NCI-H446 treated with DMSO at 0.1 percent for 48 hours (cell line): ENCODE results near the gene ORM2.

Source experiments
- DNase-seq: peaks from one replicate; lab custom pipeline; 2025; lab: John Stamatoyannopoulos, UW

ORM2 gene

DNA sequence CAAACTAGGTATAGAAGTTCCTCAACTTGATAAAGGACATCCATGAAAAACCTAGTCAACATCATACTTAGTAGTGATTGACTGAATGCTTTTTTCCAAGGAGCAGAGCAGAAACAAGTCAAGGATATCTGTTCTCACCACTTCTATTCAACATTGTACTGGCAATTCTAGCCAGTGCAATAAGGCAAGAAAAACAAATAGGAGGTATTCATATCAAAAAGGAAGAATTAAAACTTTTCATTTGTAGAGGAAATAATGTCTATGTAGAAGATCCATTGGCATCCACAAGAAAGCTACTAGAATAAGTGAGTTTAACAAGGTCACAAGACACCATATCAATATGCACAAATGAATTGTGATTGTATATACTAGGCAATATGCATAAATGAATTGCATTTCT, 35.0 kb upstream of the ORM2 start:
- DNase-seq, result no peak

DNA sequence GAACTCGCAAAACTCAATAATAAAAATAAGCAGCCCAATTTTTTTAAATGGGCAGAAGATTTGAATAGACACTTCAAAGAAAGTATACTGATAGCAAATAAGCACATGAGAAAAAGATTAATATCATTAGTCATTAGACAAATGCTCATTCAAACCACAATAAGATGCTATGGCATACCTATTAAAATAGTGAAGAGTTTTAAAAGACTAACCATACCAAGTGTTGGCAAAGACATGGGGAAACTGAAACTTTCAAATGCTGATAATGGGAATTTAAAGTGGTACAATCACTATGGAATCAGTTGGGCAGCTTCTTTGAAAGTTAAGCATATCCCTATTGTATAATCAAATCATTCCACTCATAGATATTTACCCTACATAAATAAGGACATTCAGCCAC, 33.3 kb upstream of the ORM2 start:
- DNase-seq, result no peak

DNA sequence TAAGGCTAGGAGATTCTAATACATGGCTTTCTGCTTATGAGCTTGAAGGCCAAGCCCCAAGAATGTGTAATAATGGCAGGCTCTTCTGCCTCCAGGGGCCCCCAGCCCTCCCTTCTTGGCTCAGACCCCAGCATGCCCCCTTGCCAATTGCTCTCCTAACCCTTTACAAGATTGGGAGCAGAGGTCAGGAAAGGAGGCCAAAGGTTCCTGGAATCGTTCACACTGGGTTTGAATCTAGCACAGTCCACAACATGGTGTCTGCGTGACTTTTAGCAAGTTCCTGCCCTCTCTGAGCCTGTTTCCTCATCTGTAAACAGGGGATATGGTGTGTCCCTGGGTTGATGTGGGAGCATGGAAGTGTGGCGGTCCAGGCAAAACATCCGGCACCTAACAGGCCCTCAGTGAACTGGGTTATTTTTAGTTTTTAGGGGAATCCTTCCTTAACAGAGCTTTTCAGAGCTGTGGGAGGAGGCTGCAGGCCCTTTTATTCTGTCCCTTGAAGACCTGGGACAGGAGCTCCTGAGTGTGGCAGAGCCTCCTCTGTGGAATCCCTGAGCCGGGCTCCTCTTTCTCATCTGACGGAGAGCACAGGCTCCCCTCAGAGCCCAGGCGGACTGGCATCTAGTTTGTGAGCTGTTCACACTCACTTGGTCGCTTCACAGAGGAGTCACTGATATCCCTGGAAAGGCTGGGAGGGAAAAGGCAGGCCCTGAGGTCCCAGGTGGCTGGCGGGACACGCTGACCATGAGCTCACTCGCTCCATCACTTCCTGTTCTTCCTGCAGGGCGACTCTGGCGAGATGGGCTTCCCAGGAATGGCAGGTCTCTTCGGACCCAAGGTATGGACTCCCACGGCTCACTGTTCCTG, 30.1 kb upstream of the ORM2 start:
- no peak for DNase-seq

DNA sequence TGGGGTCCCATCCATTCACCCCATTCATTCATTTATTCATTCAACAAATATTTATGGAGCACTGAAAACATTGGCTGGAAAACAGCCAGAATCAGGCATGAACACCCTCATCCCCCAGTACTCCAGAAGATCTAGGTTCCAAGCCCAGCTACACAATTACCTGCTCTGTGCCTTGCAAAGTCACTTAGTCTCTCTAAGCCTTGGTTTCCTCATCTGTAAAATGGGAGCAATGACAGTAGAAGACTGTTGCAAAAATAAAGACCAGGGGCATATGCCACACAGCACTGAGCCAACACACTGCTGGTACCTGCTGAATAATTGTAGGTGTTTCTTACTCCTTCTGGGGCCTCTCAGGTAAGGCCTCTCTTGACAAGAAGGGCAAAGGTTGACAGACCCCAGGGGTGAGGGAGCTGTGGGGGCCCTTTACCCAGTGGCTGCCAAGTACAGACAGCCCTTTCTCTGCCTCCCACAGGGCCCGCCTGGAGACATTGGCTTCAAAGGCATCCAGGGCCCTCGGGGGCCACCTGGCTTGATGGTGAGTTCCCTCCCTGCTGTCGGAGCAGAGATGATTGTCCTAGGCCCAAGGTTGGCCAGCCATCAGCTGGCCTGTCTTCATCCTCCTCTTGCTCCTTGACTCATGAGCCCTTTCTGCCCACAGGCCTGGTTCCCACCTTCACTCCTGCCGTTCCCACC, 29.4 kb upstream of the ORM2 start:
- no peak for DNase-seq

DNA sequence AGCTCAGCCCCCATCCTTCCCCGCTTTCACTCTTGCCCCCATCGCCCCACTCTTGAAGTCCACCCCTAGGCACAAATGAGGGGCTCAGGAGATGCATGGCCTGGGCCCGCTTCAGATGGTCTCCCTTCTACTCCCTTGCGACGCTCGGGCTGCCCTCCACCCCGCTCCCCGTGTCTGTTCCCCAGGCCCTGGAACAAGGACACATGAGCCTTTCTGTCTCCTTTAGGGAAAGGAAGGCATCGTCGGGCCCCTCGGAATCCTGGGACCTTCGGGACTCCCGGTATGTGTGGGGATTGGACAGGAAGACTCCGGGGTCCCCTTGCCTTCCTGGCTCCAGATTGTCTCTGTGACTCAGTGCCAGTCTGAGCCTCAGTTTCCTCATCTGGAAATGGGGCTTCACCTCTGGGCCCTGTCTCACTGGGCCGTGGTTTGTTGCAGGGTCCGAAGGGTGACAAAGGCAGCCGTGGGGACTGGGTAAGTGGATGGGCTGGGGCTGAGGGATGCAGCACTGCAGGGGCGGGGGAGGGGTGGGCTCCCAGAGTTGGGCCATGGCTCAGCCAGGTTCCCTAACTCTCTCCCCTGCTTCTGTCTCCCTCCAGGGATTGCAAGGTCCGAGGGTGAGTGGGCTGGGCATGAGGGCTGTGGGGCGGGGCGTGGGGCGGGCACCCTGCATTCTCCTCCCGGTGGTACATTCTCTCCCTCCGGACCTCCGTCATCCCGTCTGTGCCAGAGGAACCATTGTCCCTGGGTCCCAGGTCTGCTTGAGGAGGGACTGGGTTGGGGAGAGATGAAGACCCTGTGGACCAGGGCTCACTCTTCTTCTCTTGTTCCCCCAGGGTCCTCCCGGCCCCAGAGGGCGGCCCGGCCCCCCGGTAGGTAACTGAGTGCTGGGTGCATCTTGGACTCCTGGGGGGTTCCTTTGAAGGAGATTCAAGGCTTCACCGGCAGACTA, 28.5 kb upstream of the ORM2 start:
- no peak for DNase-seq

DNA sequence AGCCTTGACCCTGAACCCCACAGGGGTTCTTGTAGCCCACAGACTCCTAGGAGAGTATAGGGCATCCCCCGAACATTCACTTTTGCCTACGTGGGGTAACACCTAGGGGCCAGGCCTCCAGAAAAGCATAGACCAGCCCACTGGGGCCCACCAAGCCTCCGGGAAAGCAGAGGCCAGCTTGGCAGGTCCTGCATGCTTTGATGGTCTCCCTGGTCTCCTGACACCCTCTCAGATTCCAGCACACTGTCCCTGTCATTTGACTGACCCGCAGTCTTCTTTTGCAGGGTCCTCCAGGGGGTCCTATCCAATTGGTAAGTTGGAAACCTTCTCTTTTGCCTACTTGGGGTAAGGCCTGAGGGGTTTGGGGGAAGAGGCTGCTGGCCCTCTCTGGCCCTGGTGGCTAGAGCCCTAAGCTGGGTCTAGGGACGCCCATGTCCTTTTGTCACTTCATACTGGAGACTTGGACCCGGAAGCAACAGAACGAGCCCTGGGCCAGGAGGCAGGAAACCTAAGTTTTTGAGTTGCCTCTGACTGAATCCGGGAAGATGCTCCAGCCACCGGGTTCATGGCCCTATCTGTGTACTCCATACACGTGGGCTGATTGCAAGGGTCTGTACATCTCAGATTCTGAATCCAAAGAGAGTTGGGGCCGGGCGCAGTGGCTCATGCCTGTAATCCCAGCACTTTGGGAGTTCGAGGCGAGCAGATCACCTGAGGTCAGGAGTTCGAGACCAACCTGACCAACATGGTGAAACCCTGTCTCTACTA, 27.7 kb upstream of the ORM2 start:
- DNase-seq, result no peak

DNA sequence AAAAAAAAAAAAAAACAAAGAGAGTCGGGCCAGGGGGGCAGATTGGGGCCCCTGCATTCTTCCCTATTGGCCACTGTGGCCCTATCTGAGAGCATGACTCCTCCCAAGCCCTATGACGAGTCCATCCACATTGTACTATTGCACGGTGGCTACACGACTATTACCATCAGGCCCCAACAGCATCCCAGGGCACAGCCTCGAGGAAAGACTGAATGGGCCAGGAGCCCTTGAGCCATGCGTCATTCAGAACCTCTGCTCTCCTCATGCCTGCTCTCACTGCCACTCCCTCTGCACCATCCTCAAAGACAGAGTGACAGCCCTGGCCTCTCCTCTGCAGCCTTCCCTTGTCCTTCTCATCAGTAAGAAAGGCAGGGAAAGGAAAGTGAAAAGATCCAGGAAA, 26.9 kb upstream of the ORM2 start:
- no peak for DNase-seq

DNA sequence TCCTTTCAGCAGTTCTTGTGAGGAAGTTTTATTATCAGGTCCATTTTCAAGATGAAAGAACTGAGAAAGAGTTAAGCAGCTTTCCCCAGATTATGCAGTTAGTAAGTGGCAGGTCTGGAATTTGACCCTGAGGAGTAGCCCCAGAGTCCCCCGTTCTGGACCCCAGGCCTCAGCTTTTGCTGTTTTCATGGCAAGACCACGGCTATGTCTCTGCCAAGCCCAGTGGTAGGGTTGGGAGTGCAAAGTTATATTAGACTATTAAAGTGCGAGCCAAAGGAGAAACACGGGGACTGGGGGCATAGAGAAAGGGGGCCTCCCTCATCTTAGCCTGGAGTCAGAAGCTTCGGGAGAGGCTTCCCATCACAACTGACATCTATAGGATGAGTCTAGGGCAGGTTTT, 26.1 kb upstream of the ORM2 start:
- no peak for DNase-seq

DNA sequence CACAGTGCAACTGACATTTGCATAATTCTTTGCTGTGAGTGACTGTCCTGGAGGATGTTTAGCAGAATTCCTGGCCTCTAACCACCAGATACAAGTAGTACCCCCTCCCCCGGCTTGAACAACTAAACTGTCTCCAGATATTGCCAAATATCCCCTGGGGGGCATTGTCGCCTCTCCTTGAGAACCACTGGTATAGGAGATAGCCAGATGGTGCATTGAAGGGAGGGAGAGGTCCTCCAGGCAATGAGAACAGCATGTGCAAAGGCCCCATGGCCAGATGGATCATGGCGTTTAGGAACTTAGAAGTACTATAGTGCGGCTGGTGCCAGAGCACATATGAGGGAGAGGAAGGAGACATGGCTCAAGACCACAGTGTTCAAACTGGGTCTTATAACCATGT, 25.7 kb upstream of the ORM2 start:
- DNase-seq, result no peak

DNA sequence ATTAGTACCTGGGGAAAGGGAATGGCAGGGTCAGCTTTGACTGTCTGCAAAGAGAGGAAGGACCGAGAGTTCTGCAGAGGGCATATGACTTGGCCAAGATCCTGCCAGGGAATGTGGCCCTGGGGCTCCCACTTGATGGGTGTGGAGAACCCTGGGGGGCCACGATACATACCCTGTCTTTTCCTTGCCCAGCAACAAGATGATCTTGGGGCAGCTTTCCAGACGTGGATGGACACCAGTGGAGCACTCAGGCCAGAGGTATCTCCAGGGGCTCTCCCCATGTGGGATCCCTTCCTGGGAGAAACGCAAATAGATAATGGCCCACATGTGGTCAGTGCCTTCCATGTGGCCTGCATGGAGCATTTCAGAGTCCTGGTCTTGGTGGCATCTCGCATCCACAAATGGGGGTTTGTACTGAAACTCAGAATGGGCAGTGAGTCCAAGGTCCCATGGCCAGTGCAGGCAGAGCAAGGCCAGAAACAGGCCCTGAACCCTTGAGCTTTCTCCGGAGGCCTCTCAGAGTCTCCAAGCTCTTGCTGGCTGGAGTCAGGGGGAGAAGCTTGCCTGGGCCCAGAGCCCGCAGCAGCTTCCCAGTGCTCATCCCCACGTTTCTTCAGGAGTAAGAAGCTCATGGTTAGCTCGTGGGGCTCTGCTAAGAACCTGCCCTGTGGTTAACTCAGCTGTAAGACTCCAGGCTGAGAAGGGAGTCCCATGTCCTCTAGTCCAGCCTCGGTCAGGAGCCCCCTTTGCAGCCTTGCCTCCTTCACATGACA, 25.1 kb upstream of the ORM2 start:
- no peak for DNase-seq

DNA sequence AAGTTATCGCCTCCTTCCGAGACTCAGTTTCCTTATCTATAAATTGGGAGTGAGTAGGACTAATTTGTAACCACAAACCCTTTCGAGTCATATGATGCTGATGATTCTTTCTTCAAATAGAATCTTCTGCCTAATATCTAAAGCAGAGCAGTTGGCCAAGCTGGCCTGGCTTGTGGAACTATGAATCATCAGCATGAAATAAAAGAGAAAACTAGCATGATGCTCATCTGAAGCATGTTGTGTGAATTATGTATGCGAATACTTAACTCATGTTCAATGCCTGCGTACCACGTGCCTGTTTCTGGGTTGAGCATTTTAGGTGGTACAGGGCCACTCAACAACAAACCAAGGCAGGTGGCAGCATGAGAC, 21.8 kb upstream of the ORM2 start:
- DNase-seq, result no peak

DNA sequence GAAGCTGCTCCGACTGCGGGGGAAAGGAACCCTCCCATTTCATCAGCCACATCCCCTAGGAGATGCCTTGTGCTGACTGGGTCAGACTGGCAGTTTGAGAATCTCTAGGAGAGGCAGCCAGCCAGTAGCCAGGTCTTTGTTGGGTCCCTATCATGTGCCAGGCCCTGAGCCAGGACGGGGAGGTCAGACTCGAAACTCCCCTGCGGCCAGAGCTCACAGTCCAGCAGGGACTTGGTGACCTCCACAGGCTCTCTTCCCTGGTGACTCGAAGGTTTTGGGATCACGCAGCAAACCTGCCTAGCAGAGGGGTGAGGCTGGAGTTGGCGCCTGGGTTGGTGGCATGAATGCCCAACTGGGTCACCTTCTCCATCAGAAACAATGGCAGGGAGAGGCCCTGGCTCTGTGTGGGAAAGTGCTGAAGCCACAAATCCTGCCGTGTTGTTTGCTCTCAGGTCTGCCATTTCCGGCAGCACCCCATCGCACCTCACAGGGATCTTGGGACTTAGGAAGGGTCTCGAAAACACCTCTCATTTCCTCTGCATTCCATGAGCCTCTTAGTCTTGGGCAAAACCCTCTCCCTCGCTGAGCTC, 21.2 kb upstream of the ORM2 start:
- no peak for DNase-seq

DNA sequence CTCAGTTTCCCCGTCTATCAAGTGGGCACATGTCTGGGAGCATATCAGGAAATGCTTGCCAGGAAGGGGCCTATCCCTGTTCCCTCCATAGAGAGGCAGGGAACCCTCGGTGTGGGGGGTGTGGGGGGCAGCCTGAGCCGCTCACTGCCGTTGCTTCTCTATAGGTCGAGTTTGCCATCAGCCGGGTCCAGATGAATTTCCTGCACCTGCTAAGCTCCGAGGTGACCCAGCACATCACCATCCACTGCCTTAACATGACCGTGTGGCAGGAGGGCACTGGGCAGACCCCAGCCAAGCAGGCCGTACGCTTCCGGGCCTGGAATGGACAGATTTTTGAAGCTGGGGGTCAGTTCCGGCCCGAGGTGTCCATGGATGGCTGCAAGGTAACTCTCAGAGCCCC, 20.6 kb upstream of the ORM2 start:
- no peak for DNase-seq

DNA sequence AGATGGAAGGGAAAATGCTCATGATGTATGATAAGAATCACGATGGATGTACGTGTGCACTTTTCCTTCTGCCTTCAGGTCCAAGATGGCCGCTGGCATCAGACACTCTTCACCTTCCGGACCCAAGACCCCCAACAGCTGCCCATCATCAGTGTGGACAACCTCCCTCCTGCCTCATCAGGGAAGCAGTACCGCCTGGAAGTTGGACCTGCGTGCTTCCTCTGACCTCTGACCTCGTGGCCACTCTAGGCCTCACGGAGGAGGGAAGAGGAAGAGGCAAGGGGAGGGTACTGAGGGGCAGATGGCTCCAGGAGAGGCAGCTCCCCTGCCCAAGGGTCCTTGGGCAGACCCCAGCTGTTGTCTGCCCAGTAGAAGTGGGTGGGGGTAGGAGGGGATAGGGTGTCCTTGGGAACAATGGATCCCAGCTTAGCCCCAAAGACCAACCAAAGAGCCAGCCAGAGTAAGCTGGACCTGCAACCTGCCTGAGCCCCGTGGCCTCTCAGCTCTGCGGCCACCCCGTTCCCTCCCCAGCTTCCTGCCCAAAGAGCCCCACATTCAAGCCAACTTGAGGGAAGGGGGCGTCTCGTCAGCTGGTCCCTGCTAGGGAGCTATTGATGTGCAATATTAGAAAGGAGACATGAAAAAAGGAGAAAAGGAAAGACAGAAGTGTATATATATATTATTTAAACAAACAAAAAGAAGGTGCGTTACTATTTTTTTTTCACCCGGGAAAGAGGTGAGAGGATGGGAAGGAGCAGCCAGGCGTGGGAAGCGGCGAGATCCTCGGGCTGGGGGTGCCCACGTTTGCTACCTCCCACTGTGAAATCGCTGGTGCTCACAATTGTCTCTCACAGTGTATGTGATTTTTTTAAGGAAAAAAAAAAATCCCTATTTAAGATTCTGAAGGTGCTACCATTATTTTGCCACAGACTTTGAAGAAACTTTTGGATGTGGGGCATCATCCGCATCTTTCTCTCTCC, 18.9 kb upstream of the ORM2 start:
- DNase-seq, result no peak

DNA sequence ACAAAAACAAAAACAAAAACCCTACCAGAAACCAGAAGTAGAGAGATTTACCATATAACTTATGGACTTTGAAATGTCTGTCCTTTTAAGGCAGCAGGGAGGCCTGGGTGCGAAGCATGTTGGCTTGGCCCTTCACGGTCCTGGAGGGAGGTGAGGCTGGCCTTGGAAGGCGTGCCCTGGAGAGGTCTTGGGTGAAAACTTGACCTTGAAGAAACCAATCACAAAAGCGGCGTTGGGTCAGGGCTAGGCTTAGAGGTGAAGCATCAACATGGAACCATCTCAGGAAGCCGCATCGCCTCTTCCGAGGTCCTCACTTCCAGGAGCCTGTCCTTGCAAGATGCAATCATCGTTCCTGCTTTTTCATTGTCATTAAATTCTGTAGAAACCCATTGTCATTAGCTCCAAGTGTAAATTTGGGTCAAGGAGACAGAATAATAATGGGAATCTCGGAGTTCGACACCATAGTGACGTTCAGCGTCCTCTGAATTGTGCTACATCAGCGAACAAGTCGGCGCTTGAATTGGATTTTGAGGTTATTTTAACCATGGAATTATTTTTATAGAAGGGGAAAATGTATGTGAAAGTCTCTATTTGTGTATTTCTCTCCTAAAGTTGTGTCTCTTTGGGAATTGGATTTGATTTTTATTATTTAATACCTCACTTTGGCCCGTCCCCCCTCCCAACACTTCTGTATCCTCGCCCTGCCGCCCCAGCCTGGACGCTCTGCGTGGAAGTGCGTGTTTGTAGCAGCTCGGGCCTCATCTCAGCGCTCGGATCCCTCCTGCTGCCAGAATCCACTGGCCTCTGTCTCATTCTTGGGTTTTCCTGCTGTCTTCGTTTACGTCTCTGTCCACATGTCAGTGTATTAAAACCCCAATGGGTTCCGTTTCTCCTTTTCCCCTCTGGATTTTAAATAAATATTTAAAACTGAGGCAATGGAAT, 17.8 kb upstream of the ORM2 start:
- no peak for DNase-seq

DNA sequence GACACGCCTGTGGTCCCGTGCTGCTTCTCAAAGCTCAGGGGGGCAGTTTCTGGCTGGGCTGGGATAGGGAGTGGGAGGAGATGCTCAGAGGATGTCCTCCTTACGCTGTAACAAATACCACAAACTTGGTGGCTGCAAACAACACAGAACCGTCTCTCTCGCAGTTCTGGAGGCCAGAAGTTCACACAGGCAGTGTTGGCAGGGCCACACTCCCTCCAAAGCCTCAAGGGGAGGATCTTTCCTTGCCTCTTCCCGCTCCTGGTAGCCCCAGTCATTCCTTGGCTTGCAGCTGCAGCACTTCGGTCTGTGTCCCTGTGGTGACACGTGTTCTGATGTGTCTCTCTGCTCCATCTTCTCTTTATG, 17.2 kb upstream of the ORM2 start:
- no peak for DNase-seq

DNA sequence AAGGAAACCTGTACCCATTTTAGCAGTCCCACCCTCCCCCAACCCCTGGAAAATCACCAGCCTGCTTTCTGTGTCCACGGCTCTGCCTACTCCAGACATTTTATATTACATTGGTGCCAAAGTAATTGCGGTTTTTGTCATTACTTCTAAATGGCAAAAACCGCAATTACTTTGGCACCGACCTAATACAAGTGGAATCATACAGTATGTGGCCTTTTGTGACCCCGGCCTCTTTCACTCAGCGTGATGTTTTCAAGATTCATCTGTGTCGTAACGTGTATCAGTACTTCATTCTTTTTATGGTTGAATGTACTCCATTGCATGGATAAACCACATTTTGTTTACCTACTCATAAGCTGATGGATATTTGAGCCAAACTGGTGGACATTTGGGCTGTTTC, 16.5 kb upstream of the ORM2 start:
- no peak for DNase-seq

DNA sequence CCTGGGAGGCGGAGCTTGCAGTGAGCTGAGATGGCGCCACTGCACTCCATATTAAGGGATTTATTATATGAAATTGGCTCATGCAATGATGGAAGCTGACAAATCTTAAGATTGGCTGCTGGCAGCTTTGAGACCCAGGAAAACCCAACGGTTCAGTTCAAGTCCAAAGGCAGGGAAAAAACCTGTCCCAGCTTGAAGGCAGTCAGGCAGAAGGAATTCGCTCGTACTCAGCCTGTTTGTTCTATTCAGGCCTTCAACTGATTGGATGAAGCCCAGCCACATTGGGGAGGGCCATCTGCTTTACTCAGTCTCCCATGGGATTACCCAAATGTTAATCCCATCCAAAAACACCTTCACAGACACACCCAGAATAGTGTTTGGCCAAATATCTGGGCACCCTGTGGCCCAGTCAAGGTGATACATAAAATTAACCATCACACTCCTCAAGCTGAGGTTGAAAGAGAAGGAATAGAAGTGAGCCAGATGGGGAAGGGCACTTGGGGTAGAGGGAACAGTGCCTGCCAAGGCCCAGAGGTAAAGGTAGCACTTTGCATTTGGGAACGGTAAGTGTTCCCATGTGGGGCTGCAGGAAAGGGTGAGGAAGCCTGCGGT, 15.3 kb upstream of the ORM2 start:
- peak; percentile 61 for DNase-seq
